Stomach smooth muscle (tissue), 2 donors: Measurements from ENCODE around the gene GNAL.
A peak's percentile ranks its signal among the peaks of the same experiment; 100 is the strongest.

Experiments used
- H3K27ac ChIP-seq: one replicate; pipeline ENCODE4 v1.7.0; 2013; ENCODE audit warnings: mild to moderate bottlenecking, low read length, inconsistent platforms
- H3K27me3 ChIP-seq, 2 donors: one replicate each; pipeline ENCODE4 v1.7.0; 2013; ENCODE audit warnings: low read length in 2 of 2; ENCODE audit not compliant: insufficient read depth in 2 of 2, control insufficient read depth in 1 of 2
- H3K36me3 ChIP-seq, 2 donors: one replicate each; pipeline ENCODE4 v1.7.0; 2013; ENCODE audit warnings: low read length in 2 of 2; ENCODE audit not compliant: control insufficient read depth in 2 of 2, insufficient read depth in 2 of 2
- H3K4me1 ChIP-seq: one replicate; pipeline ENCODE4 v1.7.0; 2013; ENCODE audit warnings: low read length; ENCODE audit not compliant: control insufficient read depth, insufficient read depth
- H3K4me3 ChIP-seq, 2 donors: one replicate each; pipeline ENCODE4 v1.7.0; 2013; ENCODE audit warnings: low read length in 2 of 2
- H3K9ac ChIP-seq, 2 donors: one replicate each; pipeline ENCODE4 v1.7.0; 2013; ENCODE audit warnings: low read length in 2 of 2, mild to moderate bottlenecking in 1 of 2
- H3K9me3 ChIP-seq, 2 donors: one replicate each; pipeline ENCODE4 v1.7.0; 2013; ENCODE audit warnings: low read length in 2 of 2; ENCODE audit not compliant: control insufficient read depth in 2 of 2
- donor health status: healthy.
- donor health status: Pancreatic carcinoma.

The GNAL gene

GRCh38 chr18:11745521-11745920, 56.5 kb downstream of the GNAL start:
- H3K9me3 ChIP-seq, result no peaks in the 10 kb centered on the region
- no peak overlapping the region for H3K27ac ChIP-seq
- H3K36me3 ChIP-seq, result no peaks in the 10 kb centered on the region
- no peak overlapping the region for H3K9ac ChIP-seq
- H3K4me3 ChIP-seq, result no peak overlapping the region
- no peaks in the 10 kb centered on the region for H3K4me1 ChIP-seq
- H3K27me3 ChIP-seq, result peaks cover 16 to 20% of the 10 kb centered on the region in 2 donors

- Histone ChIP-seq H3K9me3 (no peaks in the 10 kb centered on the region), H3K4me3 (no peak overlapping the region), H3K27me3 (peaks cover 21 to 38% of the 10 kb centered on the region in 2 donors), H3K27ac (no peak overlapping the region), H3K4me1 (peaks cover 8% of the 10 kb centered on the region), H3K9ac (no peak overlapping the region), H3K36me3 (no peaks in the 10 kb centered on the region)
These were observed 58.2 kb downstream of the GNAL start for GRCh38 chr18:11747286-11747685.

GRCh38 chr18:11747731-11748130, 58.7 kb downstream of the GNAL start:
- Histone ChIP-seq H3K9me3 (no peaks in the 10 kb centered on the region), H3K27ac (no peak overlapping the region), H3K4me1 (peaks cover 12% of the 10 kb centered on the region), H3K9ac (no peak overlapping the region), H3K27me3 (peaks cover 21 to 40% of the 10 kb centered on the region in 2 donors), H3K4me3 (no peak overlapping the region), H3K36me3 (no peaks in the 10 kb centered on the region)

DNA sequence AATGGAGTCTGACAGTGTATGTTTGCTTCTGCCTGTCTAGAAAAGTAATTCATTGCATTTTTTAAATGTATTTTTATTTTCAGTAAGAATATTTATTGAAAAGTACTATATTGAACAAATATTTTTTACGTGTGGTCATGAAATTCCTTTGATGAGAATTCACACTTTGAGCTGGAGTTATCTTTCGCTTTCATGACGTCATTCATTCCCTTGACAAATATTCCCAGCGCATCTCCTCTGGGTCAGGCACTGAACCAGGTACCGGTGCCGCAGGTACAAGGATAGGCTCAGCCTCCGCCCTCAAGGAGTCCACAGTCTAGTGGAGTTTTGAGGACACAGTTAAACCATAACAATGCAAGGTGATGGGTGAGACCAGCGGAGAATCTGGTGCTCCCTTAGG, 60.2 kb downstream of the GNAL start:
- Histone ChIP-seq H3K27ac (no peak overlapping the region), H3K27me3 (peaks cover 21 to 40% of the 10 kb centered on the region in 2 donors), H3K4me1 (peaks cover 13% of the 10 kb centered on the region)

DNA sequence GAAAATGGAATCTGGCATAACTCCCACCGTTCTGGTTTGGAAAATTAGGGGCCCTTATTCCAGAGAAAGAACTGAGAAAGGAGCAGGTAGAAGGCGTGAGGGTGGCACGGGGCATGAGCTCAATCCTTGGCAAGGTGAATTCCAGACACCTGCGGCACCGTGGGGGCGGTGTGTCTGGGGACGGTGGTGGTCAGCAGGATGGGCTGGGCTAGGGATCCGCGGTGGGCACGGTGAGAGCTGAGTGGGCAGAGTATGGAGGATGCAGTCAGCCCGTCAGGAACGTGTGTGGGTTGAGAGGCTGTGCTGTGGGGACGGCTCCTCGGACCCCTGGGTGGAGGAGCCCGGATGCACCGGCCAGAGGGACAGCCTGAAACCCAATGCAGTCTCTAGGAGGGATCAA, 61.1 kb downstream of the GNAL start:
- Histone ChIP-seq H3K36me3 (no peaks in the 10 kb centered on the region), H3K4me3 (no peak overlapping the region), H3K27ac (no peak overlapping the region), H3K9me3 (no peaks in the 10 kb centered on the region), H3K27me3 (peaks cover 21 to 40% of the 10 kb centered on the region in 2 donors), H3K9ac (no peak overlapping the region), H3K4me1 (peaks cover 13% of the 10 kb centered on the region)

More for the DNA sequence above, 60.2 kb downstream of the GNAL start:
- H3K36me3 ChIP-seq, result no peaks in the 10 kb centered on the region
- no peak overlapping the region for H3K9ac ChIP-seq
- H3K9me3 ChIP-seq, result no peaks in the 10 kb centered on the region
- H3K4me3 ChIP-seq, result no peak overlapping the region

DNA sequence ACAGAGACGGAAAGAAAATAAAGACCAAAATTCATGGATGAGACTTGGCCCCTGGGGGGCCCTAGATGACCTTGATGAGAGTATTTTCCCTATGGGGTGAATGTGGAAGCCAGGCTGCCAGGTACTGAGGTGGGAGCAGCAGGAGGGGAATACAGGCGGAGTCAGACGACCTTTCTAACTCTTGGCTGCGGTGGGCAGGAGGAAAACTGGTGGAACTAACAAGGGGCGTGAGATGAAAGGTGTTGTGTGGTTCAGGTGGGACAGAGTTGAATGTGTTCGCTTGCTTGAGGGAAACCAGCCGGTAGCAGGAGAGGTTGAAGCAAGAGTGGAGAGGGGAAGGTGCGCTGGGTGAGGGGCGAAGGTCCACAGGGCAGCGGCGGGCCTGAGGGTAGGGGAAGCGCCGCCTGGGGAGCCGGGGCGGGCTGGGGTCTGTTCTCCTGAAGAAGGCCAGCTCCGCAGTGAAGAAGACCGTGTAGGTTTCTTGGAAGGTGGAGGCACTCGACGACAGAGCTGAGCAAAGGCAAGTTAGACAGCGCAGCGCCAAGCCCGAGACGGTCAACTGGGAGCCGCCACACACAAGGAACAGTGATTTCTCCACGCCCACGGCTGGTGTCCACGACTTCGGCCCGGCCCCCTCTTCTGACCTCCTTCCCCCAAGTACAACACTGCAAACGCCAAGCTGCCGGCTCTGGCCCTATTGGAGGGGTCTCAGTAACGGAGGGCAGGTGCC, 61.7 kb downstream of the GNAL start:
- Histone ChIP-seq H3K9me3 (no peaks in the 10 kb centered on the region), H3K27ac (no peak overlapping the region), H3K36me3 (no peaks in the 10 kb centered on the region), H3K4me3 (peak overlapping the region in 1 of 2 donors; percentile 68), H3K9ac (no peak overlapping the region), H3K27me3 (peaks cover 21 to 38% of the 10 kb centered on the region in 2 donors), H3K4me1 (peaks cover 13% of the 10 kb centered on the region)

- no peak overlapping the region for H3K9ac ChIP-seq
- H3K36me3 ChIP-seq, result no peaks in the 10 kb centered on the region
- peaks cover 20 to 35% of the 10 kb centered on the region in 2 donors for H3K27me3 ChIP-seq
- H3K27ac ChIP-seq, result no peak overlapping the region
- H3K4me3 ChIP-seq, result peak overlapping the region; percentile 57 to 68
- no peaks in the 10 kb centered on the region for H3K9me3 ChIP-seq
- peaks cover 13% of the 10 kb centered on the region for H3K4me1 ChIP-seq
These were observed 62.5 kb downstream of the GNAL start for GRCh38 chr18:11751341-11752115.

DNA sequence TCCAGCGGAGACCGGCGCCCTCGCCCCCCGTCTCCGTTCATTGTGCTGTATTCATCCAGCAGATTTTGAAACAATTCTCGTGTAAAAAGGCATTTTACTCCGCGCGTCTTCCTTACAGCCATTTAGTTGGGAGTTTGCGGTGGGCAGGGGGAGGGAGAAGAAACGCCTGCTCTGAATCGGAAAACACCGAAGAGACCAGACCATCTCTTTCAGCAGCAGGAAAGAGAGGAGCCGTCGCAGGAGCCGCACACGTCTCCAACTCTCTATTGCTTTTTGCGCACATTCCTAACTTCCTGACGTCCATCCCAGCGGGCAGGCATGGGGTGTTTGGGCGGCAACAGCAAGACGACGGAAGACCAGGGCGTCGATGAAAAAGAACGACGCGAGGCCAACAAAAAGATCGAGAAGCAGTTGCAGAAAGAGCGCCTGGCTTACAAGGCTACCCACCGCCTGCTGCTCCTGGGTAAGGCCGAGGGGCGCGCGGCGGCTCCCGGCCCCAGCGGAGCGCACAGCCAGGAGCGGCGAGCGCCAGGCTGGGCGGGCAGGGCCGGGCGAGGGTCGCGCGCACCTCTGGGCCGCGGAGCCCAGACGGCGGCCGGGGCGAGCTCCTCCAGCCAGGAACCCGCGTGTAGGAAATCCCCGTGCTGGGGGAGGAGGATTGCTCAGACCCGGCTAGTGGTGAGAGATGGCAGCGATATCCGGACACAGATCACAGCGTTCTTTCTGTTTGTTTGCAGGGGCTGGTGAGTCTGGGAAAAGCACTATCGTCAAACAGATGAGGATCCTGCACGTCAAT, 63.2 kb downstream of the GNAL start:
- Histone ChIP-seq H3K4me3 (peak overlapping the region; percentile 57 to 68), H3K9me3 (no peaks in the 10 kb centered on the region), H3K9ac (peak overlapping the region in 1 of 2 donors; percentile 27), H3K27ac (no peak overlapping the region), H3K4me1 (peaks cover 13% of the 10 kb centered on the region), H3K36me3 (no peaks in the 10 kb centered on the region), H3K27me3 (peaks cover 15 to 35% of the 10 kb centered on the region in 2 donors)

DNA sequence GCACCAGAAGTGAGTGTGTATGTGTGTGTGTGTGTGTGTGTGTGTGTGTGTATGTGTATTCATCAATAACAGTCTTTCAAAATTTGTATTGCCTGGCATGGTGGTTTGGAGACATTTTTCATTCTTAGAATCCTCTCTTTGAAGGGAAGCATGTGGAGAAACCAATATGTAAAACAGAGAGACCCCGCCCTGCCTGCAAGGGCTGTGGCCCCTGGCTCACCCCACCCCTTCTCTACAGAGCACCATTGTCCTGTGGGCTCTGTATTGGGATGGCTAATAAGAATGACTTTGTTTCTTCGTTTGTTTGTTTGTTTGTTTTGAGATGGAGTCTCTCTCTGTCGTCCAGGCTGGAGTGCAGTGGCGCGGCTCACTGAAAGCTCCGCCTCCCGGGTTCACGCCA, 65.9 kb downstream of the GNAL start:
- H3K9ac ChIP-seq, result no peak overlapping the region
- no peaks in the 10 kb centered on the region for H3K9me3 ChIP-seq
- no peaks in the 10 kb centered on the region for H3K36me3 ChIP-seq
- peaks cover 13% of the 10 kb centered on the region for H3K4me1 ChIP-seq
- peaks cover 9 to 24% of the 10 kb centered on the region in 2 donors for H3K27me3 ChIP-seq
- no peak overlapping the region for H3K4me3 ChIP-seq
- H3K27ac ChIP-seq, result no peak overlapping the region

DNA sequence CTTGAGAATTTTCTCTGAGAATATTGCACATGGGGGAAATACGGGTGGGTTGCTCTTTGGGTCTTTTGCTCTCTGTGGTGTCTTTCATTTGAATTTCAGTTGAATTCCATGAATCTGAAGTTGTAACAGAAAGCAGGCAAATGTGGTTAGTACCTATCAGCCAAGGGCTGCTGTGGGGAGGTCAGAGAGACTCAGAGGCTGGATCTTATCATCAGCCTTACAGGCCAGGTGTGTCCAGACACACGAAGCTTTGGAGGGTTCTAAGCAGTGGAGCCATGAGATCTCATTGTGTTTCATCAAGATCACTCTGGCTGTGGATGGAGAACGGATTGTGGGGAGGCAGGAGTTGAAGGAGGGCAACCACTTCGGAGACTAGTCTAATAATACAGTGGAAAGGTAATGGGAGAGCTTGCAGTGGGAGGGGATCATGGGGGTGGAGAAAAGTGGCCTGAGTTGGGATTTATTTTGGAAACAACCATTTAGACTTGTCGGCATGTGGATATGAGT, 68.1 kb downstream of the GNAL start:
- H3K27ac ChIP-seq, result no peak overlapping the region
- peaks cover 0 to 3% of the 10 kb centered on the region in 2 donors for H3K27me3 ChIP-seq
- H3K4me3 ChIP-seq, result no peak overlapping the region
- H3K9ac ChIP-seq, result no peak overlapping the region
- no peaks in the 10 kb centered on the region for H3K36me3 ChIP-seq
- peaks cover 5% of the 10 kb centered on the region for H3K4me1 ChIP-seq
- no peaks in the 10 kb centered on the region for H3K9me3 ChIP-seq
